Middle frontal gyrus (tissue), 1 donor: ENCODE measurements around the gene KRT79.
A peak's percentile ranks its signal among the peaks of the same experiment; 100 is the strongest.
"Not testable (repeated sequence)": the region's sequence is repeated elsewhere in the genome, so short reads cannot be mapped to it uniquely, and the experiment has no call there.

Experiments used
- DNase-seq: peaks from one replicate; pipeline ENCODE4 v3.0.0-alpha.2; 2015; ENCODE audit warnings: low spot score; ENCODE audit errors: extremely low spot score

Gene KRT79

DNA sequence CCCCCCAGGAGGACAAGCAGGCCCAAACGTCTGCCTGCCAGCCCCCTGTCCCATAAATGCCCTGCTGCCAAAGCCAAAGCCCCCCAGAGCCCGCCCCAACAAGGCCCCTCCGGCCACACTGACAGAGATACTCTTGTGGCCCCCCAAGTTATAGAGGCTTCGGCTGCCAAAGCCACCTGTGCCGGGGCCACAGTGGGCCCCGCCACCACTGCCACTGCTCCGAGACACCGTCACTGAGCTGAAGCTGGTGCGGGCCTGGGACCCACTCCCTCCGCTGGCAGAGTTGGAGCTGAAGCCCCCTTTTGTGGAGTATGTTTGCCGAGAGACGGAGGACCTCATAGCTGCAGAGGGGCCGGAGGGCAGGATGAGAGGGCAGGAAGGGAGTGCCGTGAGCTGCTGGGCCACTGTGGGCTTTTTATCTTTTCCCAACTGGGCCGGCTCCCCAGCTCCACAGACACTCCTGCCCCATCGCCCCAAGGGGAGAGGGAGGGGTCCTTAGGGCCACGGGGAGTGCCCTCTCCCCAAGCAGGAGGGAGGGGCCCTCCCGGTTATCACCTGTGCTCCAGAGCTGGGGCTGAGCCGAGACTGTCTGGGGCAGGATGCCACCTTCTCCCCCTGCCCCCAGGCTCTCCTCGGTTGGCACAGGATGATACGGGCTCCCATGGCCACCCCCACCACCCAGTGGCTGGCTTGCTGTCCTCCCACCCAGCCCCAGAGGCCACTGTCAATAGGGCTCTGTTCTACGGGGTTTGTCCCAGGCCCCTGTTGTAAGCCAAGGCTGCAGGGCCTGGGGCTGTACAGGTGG lies at the start of gene KRT79:
Gene KRT79 (minus strand): TSS at position 390 of the 805 bp plus-strand sequence. CDS start 51 bp downstream, at position 339.
- DNase-seq: no peak

DNA sequence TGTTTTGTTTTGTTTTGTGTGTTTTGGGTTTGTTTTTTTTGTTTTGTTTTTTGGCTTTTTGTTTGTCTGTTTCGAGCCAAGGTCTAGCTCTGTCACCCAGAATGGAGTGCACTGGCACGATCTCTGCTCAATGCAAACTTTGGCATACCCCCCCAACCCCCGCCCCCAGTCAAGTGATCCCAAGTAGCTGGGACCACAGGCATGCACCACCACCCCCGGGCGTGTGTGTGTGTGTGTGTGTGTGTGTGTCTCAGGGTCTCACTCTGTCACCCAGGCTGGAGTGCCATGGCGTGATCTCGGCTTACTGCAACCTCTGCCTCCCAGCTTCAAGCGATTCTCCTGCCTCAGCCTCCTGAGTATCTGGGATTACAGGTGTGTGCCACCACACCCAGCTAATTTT lies 46.4 kb upstream of the KRT79 start:
- not testable (repeated sequence) for DNase-seq

DNA sequence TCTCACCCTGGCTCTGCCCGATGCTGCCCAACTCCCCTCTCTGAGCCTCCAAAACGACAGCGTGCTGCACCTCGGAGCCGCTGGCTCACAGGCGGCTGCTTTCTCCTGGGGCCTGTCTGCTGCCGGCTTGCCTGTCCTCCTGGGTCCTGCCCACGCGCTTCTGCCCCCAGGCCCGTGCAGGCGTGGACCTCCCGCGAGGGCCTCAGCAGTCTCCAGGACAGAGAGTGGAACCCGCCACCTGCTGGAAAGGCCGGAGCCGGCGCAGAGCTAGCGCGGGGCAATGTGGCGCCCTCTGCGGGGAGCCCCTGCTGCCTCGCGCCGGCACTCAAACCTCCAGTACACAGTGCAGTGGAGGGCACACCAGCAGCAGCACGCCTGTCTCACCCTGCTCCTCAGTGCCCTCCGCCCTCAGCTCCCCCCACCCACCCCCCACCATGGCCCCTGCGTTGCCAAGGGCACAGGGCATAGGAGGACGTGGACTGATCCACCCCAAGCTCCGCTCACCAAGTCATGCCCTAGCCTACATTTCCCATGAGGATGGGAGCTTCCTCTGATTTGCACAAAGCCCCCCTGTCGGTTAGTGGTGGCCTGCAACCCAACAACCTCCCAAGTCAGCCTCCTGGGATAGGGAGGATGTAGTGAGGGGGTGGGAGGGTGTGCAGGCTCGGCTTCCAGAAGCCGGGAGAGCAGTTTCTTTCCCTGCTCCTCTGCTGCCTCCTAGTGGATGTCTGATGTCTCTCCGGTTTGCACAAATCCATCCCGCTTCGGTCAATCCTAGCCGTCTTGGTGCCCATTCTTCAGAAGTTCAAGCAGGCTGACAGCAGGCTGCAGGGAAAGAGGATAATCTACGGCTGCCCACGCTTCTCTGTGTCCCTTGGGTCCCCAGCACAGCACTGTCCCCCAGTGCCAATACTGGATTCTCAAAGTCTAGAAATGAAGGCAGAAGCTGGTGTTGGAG lies 45.6 kb upstream of the KRT79 start:
- peak; percentile 50 for DNase-seq

DNA sequence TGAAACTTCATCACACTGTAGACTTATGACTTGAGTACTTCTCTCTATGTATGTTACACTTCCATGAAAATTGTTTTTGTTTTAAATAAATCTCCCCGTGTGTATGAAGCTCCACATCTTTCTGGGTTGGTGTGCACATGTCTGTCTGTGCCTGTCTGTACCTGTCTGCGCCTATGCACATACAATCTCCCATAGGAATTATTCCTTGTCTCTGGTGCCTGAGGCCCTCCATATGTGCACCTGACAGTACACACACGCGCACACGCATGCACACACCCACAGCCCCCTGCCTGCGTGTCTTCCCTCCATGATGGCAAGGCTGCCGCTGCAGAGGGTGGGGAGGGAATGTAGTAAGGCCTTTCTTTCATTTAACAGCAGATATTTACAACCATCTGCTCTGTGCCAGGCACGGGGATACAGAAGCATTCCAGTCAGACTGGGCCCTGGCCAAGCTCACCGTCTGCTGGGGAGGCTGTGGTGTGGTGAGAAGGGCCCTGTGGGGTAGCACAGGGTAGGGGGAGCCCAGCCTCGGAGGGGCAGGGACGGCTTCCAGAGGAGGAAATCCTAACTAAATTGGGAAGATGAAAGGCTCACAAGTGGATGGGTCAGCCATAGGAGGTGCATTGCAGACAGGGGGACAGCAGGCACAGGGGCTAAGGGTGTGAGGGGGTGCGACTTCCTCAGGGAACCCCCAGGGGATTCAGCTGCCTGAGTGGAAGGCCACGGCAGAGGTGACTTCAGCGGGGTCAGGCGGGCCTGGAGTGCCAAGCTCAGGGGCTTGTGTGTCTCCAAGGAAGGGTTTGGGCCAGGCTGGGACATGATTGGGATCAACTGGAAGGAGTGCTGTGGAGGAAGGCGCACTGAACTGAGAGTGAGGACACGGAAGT lies 44.6 kb upstream of the KRT79 start:
- DNase-seq: no peak

DNA sequence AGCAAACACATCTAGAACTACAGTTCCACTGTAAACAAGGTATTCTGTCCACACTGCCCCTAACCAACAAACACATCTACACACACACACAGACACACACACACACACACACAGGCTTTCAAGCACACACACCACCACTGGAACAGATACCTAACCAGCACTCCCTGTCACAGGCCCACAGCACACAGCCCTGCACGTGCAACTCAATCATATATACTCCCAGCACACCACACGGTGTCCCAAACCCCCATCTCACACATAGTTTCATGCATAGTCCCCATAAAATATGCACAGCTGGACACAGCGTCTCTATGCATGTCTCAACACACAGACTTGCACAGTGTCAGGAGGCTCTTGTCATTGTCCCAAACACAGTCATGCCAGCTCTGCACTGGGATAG lies 43.1 kb upstream of the KRT79 start:
- no peak for DNase-seq

DNA sequence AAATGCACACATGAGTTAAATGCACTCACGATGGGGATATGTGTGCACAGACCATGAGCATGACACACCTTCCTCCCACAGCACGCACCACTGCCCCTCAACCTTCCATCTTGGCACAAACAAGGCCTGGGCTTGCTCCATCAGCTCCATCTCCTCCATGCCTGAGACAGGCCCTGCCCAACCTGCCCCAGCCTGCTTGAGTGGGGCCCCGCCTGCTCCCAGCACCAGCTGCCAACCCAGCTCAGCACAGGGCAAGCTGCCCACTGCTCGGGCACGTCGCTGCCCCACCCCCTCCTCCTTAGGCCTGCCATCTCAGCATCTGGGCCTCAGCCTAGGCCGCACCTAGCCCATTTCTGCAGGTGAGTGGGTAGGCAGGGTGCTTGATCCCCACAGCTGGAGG lies 42.3 kb upstream of the KRT79 start:
- DNase-seq: no peak

DNA sequence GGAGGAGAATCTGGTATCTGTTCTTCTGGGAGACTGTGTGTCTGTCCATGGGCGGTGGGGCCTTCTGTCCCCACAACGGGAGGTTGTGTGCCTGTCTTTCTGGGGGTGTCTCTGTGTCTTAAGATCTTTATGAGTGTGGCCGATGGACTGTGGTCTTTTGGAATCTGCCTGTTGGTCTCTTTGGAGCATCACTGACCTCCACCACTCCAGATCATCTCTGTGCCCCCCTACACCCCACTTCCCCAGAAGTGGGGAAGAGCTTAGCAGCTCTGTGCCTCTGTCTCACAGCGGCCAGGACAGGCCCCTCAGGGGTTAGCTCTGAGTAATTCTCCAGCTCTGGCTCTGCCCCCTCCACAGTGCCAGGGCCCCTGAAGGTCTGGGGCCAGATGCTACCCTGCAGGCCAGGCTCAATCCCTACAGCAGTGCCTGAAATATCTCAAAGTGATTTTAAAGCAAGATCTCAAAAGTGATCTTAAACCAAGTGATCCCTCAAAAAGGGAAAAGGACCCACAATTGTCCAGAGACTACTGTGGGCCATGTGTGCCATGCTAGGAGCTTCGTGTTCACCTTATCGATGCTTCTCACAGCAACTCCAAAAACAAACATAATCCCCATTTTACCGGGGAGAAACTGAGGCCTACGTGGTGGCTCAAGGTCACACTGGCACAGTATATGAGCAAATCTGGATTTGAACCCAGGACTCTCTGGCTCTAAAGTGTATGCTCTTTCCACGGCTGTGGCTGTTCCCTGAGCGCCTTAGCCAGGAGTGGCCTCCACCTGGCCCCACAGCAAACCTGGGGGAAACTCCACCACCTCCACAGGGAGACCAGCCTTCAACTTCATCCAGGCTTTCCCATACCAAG lies 40.7 kb upstream of the KRT79 start:
- no peak for DNase-seq

DNA sequence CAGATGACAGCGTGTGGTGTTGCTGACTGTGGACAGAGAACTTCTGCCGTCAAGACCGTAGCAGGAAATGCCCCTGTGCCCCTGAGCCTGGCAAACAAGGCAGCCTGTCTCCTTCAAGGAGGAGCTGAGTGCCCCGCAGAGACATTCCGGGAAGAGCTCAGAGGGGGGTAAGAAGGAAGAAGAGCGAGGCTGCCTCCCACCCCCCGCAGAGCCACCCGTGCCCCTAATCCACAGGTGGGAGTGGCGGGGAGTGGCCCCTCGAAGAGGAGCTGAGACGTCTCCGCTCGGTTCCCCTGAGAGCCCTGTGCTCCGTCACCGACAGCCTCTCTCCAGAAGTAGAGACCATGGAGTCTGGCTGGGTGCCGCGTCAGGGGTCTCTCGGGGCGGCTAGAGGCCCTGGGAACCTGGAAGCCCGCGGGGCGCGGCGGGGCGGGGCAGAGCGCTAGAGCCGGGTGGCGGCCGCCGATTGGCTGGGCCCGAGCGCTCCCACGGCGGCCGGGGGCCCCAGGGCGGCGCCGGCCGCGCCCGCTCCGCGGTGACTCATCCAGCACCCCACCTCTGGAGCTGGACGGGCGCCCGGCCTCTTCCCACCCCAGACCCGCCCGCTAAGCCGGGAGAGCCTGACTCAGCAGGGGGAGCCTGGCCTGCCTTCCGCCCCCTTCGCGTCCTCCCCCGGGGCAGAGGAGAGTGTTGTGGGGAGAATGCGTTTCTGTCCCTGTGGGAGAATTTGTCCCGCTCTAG lies 39.9 kb upstream of the KRT79 start:
- DNase-seq: no peak

DNA sequence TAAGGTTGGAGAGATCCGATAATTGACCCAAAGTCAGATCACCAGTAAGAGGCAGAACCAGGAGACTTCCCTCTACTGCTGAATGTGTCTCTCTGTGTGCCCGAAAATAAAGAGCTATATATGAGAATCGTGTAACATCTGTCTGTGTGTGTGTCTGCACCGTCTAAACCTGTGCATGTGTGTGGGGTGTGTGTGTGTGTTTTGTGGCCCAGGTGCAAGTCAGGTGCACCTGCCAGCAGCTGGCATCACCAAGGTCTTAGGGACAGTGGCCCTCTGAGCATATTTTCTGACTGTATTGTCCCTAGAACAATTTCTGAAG lies 39.4 kb upstream of the KRT79 start:
- no peak for DNase-seq

DNA sequence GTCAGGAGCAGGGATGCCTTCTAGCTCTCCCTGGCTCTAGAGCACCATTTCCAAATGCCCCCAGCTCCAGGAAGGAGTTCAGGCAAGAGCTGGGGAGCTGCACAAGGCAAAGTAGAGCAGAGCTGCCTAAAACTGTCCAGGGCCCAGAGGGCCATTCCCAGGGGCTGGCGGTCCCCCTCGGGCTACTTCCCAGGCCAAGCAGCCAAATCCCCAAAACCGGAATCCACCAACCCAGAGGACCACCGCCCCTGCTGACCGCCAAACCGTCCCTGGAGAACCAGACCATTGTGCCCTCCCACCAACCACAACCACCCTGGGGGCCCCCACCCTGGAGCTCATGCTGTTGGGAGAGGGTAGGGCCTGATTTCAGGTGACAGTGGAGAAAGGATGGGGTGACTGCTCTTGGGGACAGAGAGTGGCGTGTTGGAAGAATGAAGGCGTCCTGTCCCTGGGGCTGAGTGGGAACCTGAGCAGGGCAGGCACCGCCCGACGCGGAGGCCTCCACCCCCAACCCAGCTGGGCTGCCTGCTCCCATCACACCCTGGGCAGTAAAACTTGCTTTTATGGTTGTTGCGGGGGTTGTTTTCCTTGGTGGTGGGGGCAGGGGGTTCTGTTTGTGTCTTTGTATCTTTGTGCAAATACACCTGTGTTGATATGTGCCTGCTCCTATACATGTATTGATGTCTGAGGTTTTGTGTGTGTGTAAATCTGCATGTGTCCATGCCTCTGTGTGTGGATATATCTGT lies 38.7 kb upstream of the KRT79 start:
- DNase-seq: no peak

DNA sequence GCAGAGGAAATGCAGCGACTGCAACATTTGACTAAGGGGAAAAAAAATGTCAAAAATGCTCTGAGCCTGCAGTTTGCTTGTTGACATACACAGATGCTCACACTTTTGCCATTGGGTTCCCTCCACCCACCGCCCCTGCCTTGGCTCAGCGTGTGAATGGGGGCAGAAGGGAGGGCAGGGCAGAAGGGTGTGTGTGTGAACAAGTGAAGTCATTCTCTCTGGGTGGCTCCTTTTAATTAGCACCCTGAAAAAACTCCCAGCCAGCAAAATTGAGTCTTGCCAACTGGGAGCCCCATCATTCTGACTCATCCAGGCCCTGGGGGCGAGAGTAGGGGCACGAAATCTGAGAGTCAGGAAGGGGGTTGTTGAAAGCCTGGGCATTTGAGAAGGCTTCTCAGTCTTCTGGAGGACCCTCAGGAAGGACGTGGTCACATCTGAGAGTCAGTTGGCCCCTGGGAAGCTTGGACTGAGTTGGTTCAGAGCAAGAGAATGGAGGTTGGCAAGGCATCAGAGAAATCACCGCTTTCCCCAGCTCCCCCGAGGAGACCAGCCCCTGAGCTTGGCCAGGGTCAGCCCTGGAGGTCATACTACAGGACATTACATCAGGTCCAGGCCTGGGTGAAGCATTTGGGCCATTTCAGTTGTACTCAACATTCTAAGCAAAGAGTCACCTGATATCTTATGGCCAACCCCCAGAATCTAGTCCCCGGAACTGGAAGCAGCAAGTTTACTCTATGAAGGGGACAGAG lies 37.4 kb upstream of the KRT79 start:
- no peak for DNase-seq

DNA sequence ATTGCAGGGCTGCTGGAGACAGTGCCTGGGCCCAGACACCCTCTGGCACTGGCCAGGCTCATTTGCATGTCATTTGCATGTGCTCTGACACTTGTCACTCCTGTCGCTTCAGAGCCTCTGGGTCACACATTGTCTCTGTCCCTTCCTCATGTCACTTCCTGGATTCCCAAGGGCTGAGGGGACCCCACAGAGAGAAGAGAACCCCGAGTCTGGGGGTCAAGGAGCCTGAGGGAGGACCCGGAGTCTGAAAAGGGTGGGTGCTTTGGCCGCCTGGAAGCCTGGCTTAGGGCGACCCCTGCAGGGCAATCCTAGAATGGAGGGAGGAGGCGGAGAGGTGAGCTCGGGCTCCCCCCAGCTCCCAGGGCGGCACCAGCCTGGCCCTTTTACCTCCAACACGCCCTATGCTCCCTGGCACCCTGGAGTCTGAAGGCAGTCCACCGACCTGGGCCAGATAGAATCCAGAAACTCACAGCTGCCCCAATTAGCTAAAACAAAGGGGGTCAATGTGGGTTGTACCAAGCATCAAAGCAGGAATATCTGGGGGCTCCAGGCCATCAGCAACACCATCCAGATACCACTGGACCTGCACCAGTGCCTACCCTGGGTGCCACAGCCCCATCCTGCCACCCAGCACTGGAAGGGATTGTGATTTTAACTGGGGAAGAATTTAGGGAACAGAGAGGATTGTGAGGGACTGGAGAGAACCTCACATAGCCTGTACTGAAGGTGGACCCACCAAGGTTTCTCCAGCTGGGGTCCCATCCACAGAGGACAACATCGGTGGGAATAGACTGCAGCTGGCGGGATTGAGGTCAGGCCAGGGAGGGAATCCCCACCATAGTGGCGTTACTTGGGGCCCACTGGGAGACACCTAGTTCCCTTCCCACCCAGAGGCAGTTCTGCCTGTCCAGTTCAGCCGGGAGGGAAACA lies 36.5 kb upstream of the KRT79 start:
- DNase-seq: peak; percentile 11

DNA sequence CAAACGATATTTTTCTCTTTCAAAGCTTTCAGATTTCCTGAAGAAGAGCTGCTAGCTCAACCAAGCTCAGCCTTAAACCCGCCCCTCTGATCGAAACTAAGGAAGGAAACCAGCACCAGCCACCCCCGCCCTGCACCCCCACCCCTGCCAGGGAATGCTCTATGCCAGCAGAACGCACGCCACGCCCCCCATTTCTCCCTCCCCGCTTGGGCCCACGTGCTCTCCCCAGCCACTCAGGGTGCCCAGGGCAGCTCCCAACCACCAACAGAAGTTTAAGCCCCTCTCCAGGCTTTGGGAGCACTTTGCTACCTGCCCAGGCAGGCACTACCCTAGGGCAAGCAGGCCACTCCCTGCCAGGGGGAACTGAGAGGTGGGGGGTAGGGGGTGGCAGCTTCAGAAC lies 33.5 kb upstream of the KRT79 start:
- no peak for DNase-seq

DNA sequence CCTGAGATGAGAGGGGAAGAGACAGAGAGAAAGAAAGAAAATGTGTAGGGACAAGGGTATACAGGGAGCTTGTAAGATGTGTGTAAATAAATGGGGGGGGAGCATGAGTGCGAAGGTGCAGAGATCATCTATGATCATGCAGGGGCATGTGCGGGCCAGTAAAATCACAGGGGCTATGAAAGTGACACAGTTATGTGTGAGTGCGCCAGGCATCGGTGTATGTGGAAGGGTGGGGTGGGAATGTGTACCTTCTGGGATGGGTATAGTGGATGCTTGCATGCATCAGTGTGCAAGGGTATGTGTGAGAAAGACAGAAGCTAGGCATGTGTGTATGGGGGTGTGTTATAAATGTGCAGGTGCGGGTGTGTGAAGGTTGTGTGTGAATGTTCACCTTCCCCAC lies 33.0 kb upstream of the KRT79 start:
- DNase-seq: no peak

DNA sequence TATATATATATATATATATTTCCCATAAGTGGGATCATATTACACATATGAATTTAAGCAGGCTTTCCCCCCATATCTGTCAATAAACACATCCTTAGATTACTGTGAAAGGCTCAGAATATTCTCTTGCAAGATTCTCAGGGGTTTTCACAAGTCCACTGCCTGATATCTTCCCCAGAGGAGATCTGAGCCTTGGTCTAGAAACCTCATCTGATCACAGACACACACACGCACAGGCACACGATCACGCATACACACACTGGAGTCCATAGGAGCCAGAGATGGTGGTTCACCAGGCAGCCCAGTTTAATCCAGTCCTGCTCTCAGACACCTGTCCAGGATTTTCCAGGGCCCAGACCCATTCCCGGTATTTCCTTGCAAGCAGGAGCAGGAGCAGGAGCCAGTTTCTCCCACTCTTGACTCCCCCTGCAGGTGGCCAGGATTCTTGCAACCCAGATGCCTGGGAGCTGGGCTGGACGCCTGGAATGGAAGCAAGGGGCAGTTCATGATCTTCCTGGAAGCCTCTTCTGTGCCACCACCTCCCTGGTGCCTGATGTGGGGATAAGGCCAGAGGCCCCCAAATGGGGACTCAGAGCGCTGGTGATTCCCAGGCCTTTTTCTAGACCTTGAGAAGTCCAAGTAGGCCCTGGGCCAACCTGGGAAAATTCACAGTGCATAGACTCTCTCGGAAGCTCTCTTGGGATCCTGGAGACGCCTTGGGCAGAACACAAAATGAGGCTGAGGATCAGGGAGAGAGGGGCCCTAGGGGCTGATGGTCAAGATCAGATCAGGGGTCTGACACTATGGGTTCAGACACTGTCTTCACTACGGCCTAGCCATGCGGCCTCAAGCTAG lies 31.2 kb upstream of the KRT79 start:
- DNase-seq: peak; percentile 16

DNA sequence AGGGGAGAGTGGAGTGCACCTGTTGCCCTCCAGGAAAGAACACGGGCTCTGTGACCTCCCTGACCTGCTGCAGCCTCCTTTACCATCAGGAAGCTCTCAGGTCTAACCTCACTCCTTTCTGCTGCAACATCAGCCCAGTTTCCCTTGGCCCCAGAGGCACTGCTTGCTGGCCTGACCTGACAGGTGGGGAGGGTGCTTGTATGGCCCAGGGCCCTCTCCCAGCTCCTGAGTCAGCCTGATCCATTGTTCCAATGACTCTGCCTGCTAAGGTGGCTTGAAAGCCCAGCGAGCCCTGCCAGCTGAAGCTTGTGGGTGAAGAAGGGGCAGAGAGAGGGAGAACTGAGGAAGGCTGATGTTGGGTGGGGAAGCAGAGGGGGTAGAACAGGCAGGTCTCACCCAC lies 27.9 kb upstream of the KRT79 start:
- DNase-seq: no peak
